HG02852 (cell line): Measurements from ENCODE around the gene MRPS34.

ENCODE experiments used
- ATAC-seq: cut with Tn5 transposase; IDR thresholded peaks from one replicate; pipeline ENCODE4 v1.9.1; 2021; ENCODE audit warnings: mild to moderate bottlenecking, moderate library complexity; ENCODE audit not compliant: unreplicated experiment

Gene MRPS34

DNA sequence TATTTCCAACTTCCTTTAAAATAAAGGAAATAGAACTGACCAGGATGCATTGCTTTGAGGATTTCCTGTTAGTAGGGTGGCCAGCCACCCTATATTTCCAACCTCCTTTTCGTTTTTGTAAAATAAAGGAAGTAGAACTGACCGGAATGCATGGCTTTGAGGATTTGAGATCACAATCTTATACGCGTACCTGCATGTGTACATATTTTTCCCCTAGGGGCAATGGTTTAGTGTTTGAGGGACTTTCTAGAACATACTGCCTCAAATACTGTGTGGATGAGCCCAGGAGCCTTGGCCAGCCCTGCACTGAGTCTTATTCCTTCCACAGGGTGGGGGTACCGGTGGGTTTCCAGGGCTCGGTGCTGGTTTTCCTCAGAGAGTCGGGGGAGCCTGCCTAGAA is 41.3 kb downstream of the MRPS34 start:
- no peak for ATAC-seq

DNA sequence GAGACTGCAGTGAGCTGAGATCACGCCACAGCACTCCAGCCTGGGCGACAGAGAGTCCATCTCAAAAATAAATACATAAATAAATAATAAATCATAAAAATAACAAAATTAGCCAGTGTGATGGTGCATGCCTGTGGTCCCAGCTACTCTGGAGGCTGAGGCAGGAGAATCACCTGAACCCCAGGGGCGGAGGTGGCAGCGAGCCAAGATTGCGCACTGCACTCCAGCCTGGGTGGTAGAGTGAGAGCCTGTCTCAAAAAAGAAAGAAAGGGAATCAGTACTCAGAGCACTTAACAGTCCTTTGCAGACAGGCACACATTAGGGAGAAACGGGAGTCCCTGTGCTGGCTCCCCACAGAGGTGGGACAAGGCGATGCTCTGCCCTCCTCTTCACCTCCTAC is 41.9 kb downstream of the MRPS34 start:
- ATAC-seq = no peak

DNA sequence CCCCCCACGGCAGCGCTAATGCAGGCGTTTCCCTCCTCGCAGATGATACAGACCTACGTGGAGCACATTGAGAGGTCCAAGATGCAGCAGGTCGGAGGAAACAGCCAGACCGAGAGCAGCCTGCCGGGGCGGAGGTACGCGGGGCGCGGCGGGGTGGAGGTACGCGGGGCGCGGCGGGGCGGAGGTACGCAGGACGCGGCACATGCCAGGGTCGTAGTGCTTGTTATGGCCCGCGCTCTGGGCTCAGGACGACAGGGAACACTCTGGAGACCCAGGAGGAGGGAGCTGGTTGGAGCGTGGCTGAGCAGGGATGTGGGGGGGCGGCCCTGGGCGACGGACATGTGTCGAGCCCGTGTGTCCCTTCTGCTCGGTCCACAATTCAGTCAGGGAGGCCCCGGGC is 43.5 kb downstream of the MRPS34 start:
- no peak for ATAC-seq

DNA sequence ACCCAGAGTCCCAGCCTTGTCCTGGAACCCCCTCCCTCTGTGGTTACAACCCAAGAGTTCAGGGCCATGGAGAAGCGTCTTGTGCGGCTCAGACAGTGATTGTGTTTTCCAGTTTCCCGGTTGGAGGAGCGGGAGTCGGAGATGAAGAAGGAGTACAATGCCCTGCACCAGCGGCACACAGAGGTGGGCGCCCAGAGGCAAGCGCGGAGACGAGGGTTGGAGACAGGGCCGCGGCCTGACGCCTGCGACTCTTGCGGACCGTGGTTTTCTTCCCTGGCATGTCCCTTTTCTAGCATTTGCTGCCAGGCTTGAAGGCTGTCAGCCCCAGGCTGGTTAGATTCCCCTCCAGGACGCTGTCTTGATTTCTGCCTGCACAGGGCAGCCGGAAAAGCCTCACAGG is 43.9 kb downstream of the MRPS34 start:
- ATAC-seq = no peak

- ATAC-seq = no peak
Observed at GRCh38 chr16:1727651-1728624, 45.0 kb downstream of the MRPS34 start.

DNA sequence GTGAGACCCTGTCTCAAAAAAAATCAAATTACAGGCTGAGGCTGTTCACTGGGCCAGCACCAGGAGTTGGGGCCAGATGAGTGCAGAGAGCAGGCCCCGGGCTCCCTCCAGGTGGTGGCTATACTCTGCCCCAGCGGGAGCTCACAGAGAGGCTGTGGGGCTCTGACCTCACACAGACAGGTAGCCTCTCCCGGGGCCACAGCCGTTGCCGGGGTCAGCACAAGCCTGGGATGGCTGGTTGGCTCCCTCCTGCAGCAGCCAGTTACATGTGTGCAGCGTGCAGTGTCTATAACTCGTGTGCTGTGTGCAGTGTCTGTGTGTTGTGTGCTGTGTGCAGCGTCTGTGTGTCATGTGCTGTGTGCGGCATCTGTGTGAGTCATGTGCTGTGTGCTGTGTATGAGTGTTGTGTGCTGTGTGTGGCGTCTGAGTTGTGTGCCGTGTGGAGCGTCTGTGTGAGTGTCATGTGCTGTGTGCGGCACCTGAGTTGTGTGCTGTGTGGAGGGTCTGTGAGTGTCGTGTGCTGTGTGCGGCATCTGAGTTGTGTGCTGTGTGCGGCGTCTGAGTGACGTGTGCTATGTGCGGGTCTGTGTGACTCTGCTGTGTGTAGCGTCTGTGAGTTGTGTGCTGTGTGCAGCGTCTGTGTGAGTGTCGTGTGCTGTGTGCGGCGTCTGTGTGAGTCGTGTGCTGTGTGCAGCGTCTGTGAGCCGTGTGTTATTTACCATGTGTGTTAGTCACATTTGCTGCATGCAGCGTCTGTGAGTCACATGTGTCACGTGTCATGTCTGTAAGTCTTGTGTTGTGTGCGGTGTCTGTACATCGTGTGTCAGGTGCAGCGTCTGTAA is 46.1 kb downstream of the MRPS34 start:
- no peak for ATAC-seq

- ATAC-seq = no peak
Observed at GRCh38 chr16:1724491-1724890, 48.4 kb downstream of the MRPS34 start.

- no peak for ATAC-seq
Observed at GRCh38 chr16:1723450-1724147, 49.3 kb downstream of the MRPS34 start.
